Kidney (tissue), 14 donors: ENCODE data around the gene TSEN2. TPM values are rescaled to one million over a fixed set of nuclear protein-coding genes. Genes with fewer than 3 reads are reported as not detected.

Source experiments
- DNase-seq, 5 donors: peaks; one replicate each; pipeline ENCODE4 v3.0.0-alpha.2; 2013 to 2020
- FAIRE-seq: peaks from 2 replicates; lab custom pipeline; 2012; peaks lifted over from hg19 to GRCh38; lab: Jason Lieb, UNC
- H3K27ac ChIP-seq, 2 donors: one replicate each; pipeline ENCODE4 v1.7.0; 2013; ENCODE audit warnings: low read depth in 2 of 2, low read length in 2 of 2, inconsistent platforms in 1 of 2
- H3K27me3 ChIP-seq: one replicate; pipeline ENCODE4 v1.7.1; 2013; ENCODE audit warnings: low read length, inconsistent platforms; ENCODE audit not compliant: control insufficient read depth, insufficient read depth
- H3K36me3 ChIP-seq, 3 donors: one replicate each; pipeline versions ENCODE4 v1.7.0 to v1.7.1; 2013; ENCODE audit warnings: low read length in 3 of 3, control low read depth in 1 of 3, inconsistent platforms in 1 of 3; ENCODE audit not compliant: insufficient read depth in 3 of 3, control insufficient read depth in 2 of 3
- H3K4me1 ChIP-seq, 3 donors: one replicate each; pipeline versions ENCODE4 v1.7.0 to v1.7.1; 2013; ENCODE audit warnings: low read length in 3 of 3, inconsistent platforms in 1 of 3, low read depth in 1 of 3; ENCODE audit not compliant: control insufficient read depth in 2 of 3, insufficient read depth in 2 of 3
- H3K4me3 ChIP-seq, 3 donors: one replicate each; pipeline versions ENCODE4 v1.7.0 to v1.8.1; 2013; ENCODE audit warnings: low read length in 3 of 3, control low read depth in 1 of 3, inconsistent platforms in 1 of 3
- H3K9ac ChIP-seq, 3 donors: one replicate each; pipeline versions ENCODE4 v1.7.0 to v1.7.1; 2013; ENCODE audit warnings: low read length in 3 of 3, control low read depth in 1 of 3, inconsistent platforms in 1 of 3
- H3K9me3 ChIP-seq, 3 donors: one replicate each; pipeline versions ENCODE4 v1.7.0 to v1.7.1; 2013; ENCODE audit warnings: low read length in 3 of 3, control low read depth in 1 of 3, inconsistent platforms in 1 of 3; ENCODE audit not compliant: control insufficient read depth in 2 of 3, insufficient read depth in 1 of 3
- intact Hi-C: fragments of 100-400 bp; cut with DNase I; formaldehyde crosslinking; loops from one replicate; pipeline ENCODE4 v1.11.1; 2022
- polyA plus RNA-seq: library from polyadenylated mRNA; stranded (reverse); fragments of 350-450 nt; fragmentation: Illumina TruSeq; extraction: RNeasy Lipid Tissue Mini Kit (QIAGEN cat#74804); gene quantifications from one replicate; pipeline ENCODE4 v1.2.3, GENCODE V29; 2014; ENCODE audit warnings: low read depth, low replicate concordance; ENCODE audit not compliant: insufficient read depth
- total RNA-seq: library from RNA; stranded (reverse); fragmentation: NEBNext Ultra II Directional; extraction: Animal tissue kit (Norgen Biotek cat#: 25700); gene quantifications from one replicate; pipeline ENCODE4 v1.2.1, GENCODE V29; 2021
- TF ChIP-seq, protein P1 (sequence below): IDR thresholded peaks from 3 replicates; pipeline ENCODE4 v1.5.1; 2012; ENCODE audit warnings: mild to moderate bottlenecking, moderate library complexity, borderline replicate concordance; ENCODE audit not compliant: insufficient read depth; ENCODE audit errors: extremely low read depth
- donor health status: control.
- donor health status: control.
- donor health status: control.
- donor health status: control.
- donor health status: control.
- donor health status: DM: yes; HTN: yes; CAD: no.
- donor health status: Normal renal cell carcinoma (clear cell type).

Gene TSEN2
- total and polyA plus RNA-seq, 2 donors from 2014 or later, result 10.3 to 20.7 TPM

DNA sequence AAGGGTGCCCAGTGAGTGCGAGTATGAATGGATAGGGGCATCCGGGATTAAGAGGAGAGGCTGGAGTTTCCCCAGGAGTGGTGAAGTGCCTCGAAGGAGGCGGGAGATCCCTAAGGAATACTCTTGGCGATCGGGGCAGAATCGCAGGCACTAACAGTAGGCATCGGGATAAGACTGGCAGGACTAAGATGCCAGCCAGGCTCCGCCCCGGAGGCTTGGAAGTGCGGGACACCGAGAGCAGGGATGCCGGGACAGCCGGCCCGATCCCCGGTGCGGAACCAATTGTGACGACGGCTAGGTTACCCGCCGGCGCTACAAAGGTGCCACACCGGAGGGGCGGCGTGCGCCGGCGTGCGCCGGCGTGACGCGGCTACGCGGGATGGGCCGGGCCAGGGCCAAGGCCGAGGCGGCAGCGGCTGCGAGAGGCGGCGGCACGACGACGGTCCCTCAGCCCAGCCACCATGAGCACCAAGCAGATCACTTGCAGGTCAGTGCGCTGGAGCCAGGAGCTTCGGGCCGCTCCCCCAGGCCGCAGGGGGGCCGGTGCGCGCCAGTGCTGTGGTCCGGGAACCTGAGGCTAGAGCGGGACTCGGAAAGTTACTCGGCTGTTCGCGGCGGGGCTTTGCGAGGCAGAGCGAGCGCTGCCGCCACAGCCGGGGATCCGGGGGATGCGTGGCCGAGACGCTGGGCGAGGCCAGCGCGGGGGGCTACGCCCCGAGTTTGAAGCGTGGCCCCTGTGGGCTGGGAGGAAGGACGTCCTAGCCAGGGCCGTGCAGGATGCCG lies 72.6 kb downstream of the TSEN2 start, which contains the start of gene MKRN2:
MKRN2 (plus strand) TSS at position 398 of the 783 bp plus-strand sequence; CDS start at position 462, 64 bp downstream.
- H3K9me3 ChIP-seq, result no peaks in the 10 kb centered on the region
- FAIRE-seq, result no peak
- peak within 1 kb of the TSS; percentile 55 to 92 (median 73) for H3K9ac ChIP-seq
- intact Hi-C loops, result no loop called here
- H3K27ac ChIP-seq, result peak within 1 kb of the TSS; percentile 91 to 97
- DNase-seq, result peak; percentile 92 to 96 (median 95)
- TF ChIP-seq, protein P1, sequence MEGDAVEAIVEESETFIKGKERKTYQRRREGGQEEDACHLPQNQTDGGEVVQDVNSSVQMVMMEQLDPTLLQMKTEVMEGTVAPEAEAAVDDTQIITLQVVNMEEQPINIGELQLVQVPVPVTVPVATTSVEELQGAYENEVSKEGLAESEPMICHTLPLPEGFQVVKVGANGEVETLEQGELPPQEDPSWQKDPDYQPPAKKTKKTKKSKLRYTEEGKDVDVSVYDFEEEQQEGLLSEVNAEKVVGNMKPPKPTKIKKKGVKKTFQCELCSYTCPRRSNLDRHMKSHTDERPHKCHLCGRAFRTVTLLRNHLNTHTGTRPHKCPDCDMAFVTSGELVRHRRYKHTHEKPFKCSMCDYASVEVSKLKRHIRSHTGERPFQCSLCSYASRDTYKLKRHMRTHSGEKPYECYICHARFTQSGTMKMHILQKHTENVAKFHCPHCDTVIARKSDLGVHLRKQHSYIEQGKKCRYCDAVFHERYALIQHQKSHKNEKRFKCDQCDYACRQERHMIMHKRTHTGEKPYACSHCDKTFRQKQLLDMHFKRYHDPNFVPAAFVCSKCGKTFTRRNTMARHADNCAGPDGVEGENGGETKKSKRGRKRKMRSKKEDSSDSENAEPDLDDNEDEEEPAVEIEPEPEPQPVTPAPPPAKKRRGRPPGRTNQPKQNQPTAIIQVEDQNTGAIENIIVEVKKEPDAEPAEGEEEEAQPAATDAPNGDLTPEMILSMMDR, result no peak
- H3K36me3 ChIP-seq, result no peaks in the 10 kb centered on the region
- H3K27me3 ChIP-seq, result no peaks in the 10 kb centered on the region
- peak within 1 kb of the TSS; percentile 76 to 95 (median 85) for H3K4me3 ChIP-seq
- H3K4me1 ChIP-seq, result peaks cover 0 to 19% (median 8%) of the 10 kb centered on the region in 3 donors

DNA sequence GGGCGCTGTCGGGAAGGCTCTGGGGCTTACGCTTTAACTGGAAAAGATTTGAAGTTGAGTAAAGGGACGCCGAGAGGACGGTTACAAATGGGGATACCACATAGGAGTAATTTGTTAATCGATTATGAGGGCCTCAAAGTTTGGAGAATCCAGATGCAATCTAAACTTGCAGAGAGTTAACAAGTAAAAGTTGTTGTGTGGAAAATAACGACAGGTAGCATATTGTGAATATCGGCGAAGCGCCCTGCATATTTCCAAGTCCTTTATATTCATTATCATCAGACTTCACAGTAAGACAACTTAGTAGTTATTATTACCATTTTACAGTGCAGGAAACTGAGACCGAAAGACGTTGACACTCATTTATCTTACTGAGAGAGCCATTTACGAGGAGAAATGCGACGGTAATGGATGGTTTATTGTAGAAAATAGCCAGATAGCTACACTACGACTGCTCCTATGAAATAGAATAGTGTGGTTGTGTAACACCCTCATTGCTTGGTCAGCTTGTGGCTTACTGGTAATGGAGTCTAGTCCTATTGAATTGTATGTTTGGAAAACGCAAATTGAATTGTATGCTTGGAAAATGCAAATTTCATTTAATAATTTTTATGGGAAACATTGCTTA lies 73.3 kb downstream of the TSEN2 start:
- DNase-seq, result no peak
- intact Hi-C loops, result no loop called here
- H3K27me3 ChIP-seq, result no peaks in the 10 kb centered on the region
- peak overlapping the region; percentile 91 to 97 for H3K27ac ChIP-seq
- peak overlapping the region; percentile 38 to 92 (median 73) for H3K9ac ChIP-seq
- peak overlapping the region; percentile 76 to 95 (median 85) for H3K4me3 ChIP-seq
- peaks cover 0 to 19% (median 8%) of the 10 kb centered on the region in 3 donors for H3K4me1 ChIP-seq
- no peaks in the 10 kb centered on the region for H3K9me3 ChIP-seq
- TF ChIP-seq, protein P1, result no peak
- H3K36me3 ChIP-seq, result no peaks in the 10 kb centered on the region
- no peak for FAIRE-seq

GRCh38 chr3:12558706-12559105 lies 74.4 kb downstream of the TSEN2 start:
- no peaks in the 10 kb centered on the region for H3K27me3 ChIP-seq
- peaks cover 0 to 19% (median 8%) of the 10 kb centered on the region in 3 donors for H3K4me1 ChIP-seq
- FAIRE-seq (no peak), DNase-seq (no peak)
- no peak overlapping the region for H3K9ac ChIP-seq
- intact Hi-C loops, result no loop called here
- H3K4me3 ChIP-seq, result peak overlapping the region in 2 of 3 donors; percentile 8 to 95
- TF ChIP-seq, protein P1, result no peak
- no peaks in the 10 kb centered on the region for H3K36me3 ChIP-seq
- H3K27ac ChIP-seq, result no peak overlapping the region
- H3K9me3 ChIP-seq, result no peaks in the 10 kb centered on the region
